Muscle of leg (tissue), 11 donors: ENCODE data around the gene CCL11. TPM values are rescaled to one million over a fixed set of nuclear protein-coding genes. Genes with fewer than 3 reads are reported as not detected.
A peak's percentile ranks its signal among the peaks of the same experiment; 100 is the strongest.

Experiments
- DNase-seq: peaks from one replicate; pipeline ENCODE4 v3.0.0; 2013
- H3K27ac ChIP-seq: one replicate; pipeline ENCODE4 v1.5.1; 2013; ENCODE audit warnings: mild to moderate bottlenecking, low read length, control low read depth
- H3K27me3 ChIP-seq: one replicate; pipeline ENCODE4 v1.6.1; 2013; ENCODE audit warnings: low read length; ENCODE audit not compliant: control insufficient read depth, insufficient read depth
- H3K36me3 ChIP-seq: one replicate; pipeline ENCODE4 v1.6.1; 2013; ENCODE audit warnings: low read length; ENCODE audit not compliant: control insufficient read depth, insufficient read depth
- H3K4me1 ChIP-seq: one replicate; pipeline ENCODE4 v1.6.1; 2013; ENCODE audit warnings: low read length; ENCODE audit not compliant: control insufficient read depth, insufficient read depth
- H3K4me3 ChIP-seq: one replicate; pipeline ENCODE4 v1.5.1; 2013; ENCODE audit warnings: low read length, control low read depth
- H3K9me3 ChIP-seq: replicated peaks from 2 replicates; pipeline ENCODE4 v1.6.1; 2013; ENCODE audit warnings: low read depth, low read length; ENCODE audit not compliant: control insufficient read depth
- WGBS: methylation state at CpG from one replicate; pipeline ENCODE4 v1.1.5; 2013; ENCODE audit warnings: missing lambda C conversion rate; ENCODE audit not compliant: insufficient coverage; 5-methylcytosine and 5-hydroxymethylcytosine counted together
- polyA plus RNA-seq, 8 donors: library from polyadenylated mRNA; unstranded; fragments of 120-200 nt; gene quantifications; one replicate each; pipeline versions ENCODE4 v1.2.1 to v1.2.3, GENCODE V29; 2013; ENCODE audit warnings: inconsistent platforms in 1 of 8, low replicate concordance in 1 of 8; ENCODE audit not compliant: insufficient read length in 8 of 8, insufficient read depth in 1 of 8
- total RNA-seq: library from RNA; stranded (reverse); fragments of 120-200 nt; gene quantifications from one replicate; pipeline ENCODE4 v1.2.4, GENCODE V29; 2013

The CCL11 gene
- total and polyA plus RNA-seq, 9 donors: 0.09 to 0.47 (median 0.29) TPM; not detected in 2

GRCh38 chr17:34255841-34256240, 29.7 kb upstream of the CCL11 start:
- Histone ChIP-seq H3K4me1 (peaks cover 65% of the 10 kb centered on the region), H3K27me3 (no peaks in the 10 kb centered on the region), H3K9me3 (no peaks in the 10 kb centered on the region), H3K4me3 (peak overlapping the region; percentile 56), H3K36me3 (peaks cover 6% of the 10 kb centered on the region), H3K27ac (peak overlapping the region; percentile 95)
- DNase-seq: no peak
- no CpG with 5 or more reads among the region's 1 CpG for WGBS

GRCh38 chr17:34257299-34257985, 28.1 kb upstream of the CCL11 start:
- Histone ChIP-seq H3K4me1 (peaks cover 49% of the 10 kb centered on the region), H3K27ac (no peak overlapping the region), H3K4me3 (no peak overlapping the region)

GRCh38 chr17:34257986-34258326, 27.6 kb upstream of the CCL11 start:
- Histone ChIP-seq H3K4me1 (peaks cover 44% of the 10 kb centered on the region), H3K36me3 (peaks cover 6% of the 10 kb centered on the region), H3K4me3 (no peak overlapping the region), H3K27ac (no peak overlapping the region), H3K27me3 (no peaks in the 10 kb centered on the region), H3K9me3 (no peaks in the 10 kb centered on the region)
- DNase-seq: no peak
- WGBS: no CpG with 5 or more reads among the region's 1 CpG

More at GRCh38 chr17:34257299-34257985, 28.1 kb upstream of the CCL11 start:
- Histone ChIP-seq H3K9me3 (no peaks in the 10 kb centered on the region), H3K36me3 (peaks cover 6% of the 10 kb centered on the region), H3K27me3 (no peaks in the 10 kb centered on the region)
- DNase-seq: no peak
- 93% methylated on average over 3 of the region's 5 CpGs for WGBS

- peak; percentile 75 for DNase-seq
- peak overlapping the region; percentile 31 for H3K27ac ChIP-seq
- no peaks in the 10 kb centered on the region for H3K9me3 ChIP-seq
- H3K27me3 ChIP-seq: no peaks in the 10 kb centered on the region
- peaks cover 6% of the 10 kb centered on the region for H3K36me3 ChIP-seq
- no peak overlapping the region for H3K4me3 ChIP-seq
- H3K4me1 ChIP-seq: peaks cover 32% of the 10 kb centered on the region
Observed at GRCh38 chr17:34259146-34259545, 26.4 kb upstream of the CCL11 start.

GRCh38 chr17:34260861-34261260, 24.7 kb upstream of the CCL11 start:
- H3K36me3 ChIP-seq: peaks cover 6% of the 10 kb centered on the region
- peaks cover 16% of the 10 kb centered on the region for H3K4me1 ChIP-seq
- H3K9me3 ChIP-seq: no peaks in the 10 kb centered on the region
- no peaks in the 10 kb centered on the region for H3K27me3 ChIP-seq
- no peak for DNase-seq
- WGBS: 54% methylated on average over 3 of the region's 4 CpGs
- H3K27ac ChIP-seq: no peak overlapping the region
- no peak overlapping the region for H3K4me3 ChIP-seq

- H3K27me3 ChIP-seq: no peaks in the 10 kb centered on the region
- no peak overlapping the region for H3K27ac ChIP-seq
- H3K36me3 ChIP-seq: no peaks in the 10 kb centered on the region
- peaks cover 10% of the 10 kb centered on the region for H3K4me1 ChIP-seq
- WGBS: no CpG with 5 or more reads among the region's 5 CpGs
- H3K4me3 ChIP-seq: no peak overlapping the region
- DNase-seq: no peak
- no peaks in the 10 kb centered on the region for H3K9me3 ChIP-seq
Observed at GRCh38 chr17:34261568-34262337, 23.8 kb upstream of the CCL11 start.

GRCh38 chr17:34265711-34266110, 19.8 kb upstream of the CCL11 start:
- H3K36me3 ChIP-seq: no peaks in the 10 kb centered on the region
- H3K4me3 ChIP-seq: no peak overlapping the region
- H3K27ac ChIP-seq: no peak overlapping the region
- no peaks in the 10 kb centered on the region for H3K27me3 ChIP-seq
- no peak for DNase-seq
- no peaks in the 10 kb centered on the region for H3K9me3 ChIP-seq
- 78% methylated on average over 1 of the region's 3 CpGs for WGBS
- H3K4me1 ChIP-seq: no peaks in the 10 kb centered on the region

GRCh38 chr17:34269969-34270368, 15.6 kb upstream of the CCL11 start, which contains the start of gene CCL7:
Gene CCL7, plus strand, starts transcription at chr17:34270221. Its CDS starts 70 bp downstream, at chr17:34270291.
- H3K27ac ChIP-seq: no peak within 1 kb of the TSS
- 29% methylated on average over 1 of the region's 1 CpG for WGBS
- H3K4me3 ChIP-seq: no peak within 1 kb of the TSS
- no peaks in the 10 kb centered on the region for H3K27me3 ChIP-seq
- no peaks in the 10 kb centered on the region for H3K9me3 ChIP-seq
- no peak for DNase-seq
- H3K36me3 ChIP-seq: no peaks in the 10 kb centered on the region
- no peaks in the 10 kb centered on the region for H3K4me1 ChIP-seq

GRCh38 chr17:34275881-34276280, 9.7 kb upstream of the CCL11 start:
- no CpG with 5 or more reads among the region's 1 CpG for WGBS
- H3K27me3 ChIP-seq: no peaks in the 10 kb centered on the region
- H3K4me1 ChIP-seq: peaks cover 6% of the 10 kb centered on the region
- DNase-seq: peak; percentile 95
- H3K27ac ChIP-seq: peak overlapping the region; percentile 47
- H3K9me3 ChIP-seq: no peaks in the 10 kb centered on the region
- H3K4me3 ChIP-seq: no peak overlapping the region
- H3K36me3 ChIP-seq: no peaks in the 10 kb centered on the region

GRCh38 chr17:34276826-34277225, 8.7 kb upstream of the CCL11 start:
- WGBS: no CpG with 5 or more reads among the region's 4 CpGs
- DNase-seq: no peak
- no peaks in the 10 kb centered on the region for H3K36me3 ChIP-seq

More at GRCh38 chr17:34276826-34277225, 8.7 kb upstream of the CCL11 start:
- peaks cover 6% of the 10 kb centered on the region for H3K4me1 ChIP-seq
- H3K9me3 ChIP-seq: no peaks in the 10 kb centered on the region
- no peak overlapping the region for H3K4me3 ChIP-seq
- H3K27ac ChIP-seq: no peak overlapping the region
- H3K27me3 ChIP-seq: no peaks in the 10 kb centered on the region
